Heart right ventricle (tissue), 16 donors: ENCODE measurements around the gene MYCBP2. TPM values are rescaled to one million over a fixed set of nuclear protein-coding genes. Genes with fewer than 3 reads are reported as not detected.

Experiments used
- ATAC-seq, 8 donors: fragments of 200-7000 bp; cut with Tn5 transposase; one replicate each; pipeline ENCODE4 v1.9.1; 2020; ENCODE audit warnings: mild to moderate bottlenecking in 8 of 8, moderate library complexity in 8 of 8, moderate number of reproducible peaks in 1 of 8
- DNase-seq, 2 donors: peaks; one replicate each; pipeline ENCODE4 v3.0.0-alpha.2; 2020
- H3K27ac ChIP-seq, 10 donors: fragments of 200-600 bp; sonication (generic) in 2 of 10; one replicate each; pipeline versions ENCODE4 v1.5.0 to v1.8.0; 2020 to 2022; ENCODE audit warnings: mild to moderate bottlenecking in 3 of 10
- H3K27me3 ChIP-seq, 7 donors: fragments of 200-600 bp; one replicate each; pipeline ENCODE4 v1.8.0; 2021 to 2022; ENCODE audit warnings: mild to moderate bottlenecking in 2 of 7
- H3K36me3 ChIP-seq, 9 donors: fragments of 200-600 bp; sonication (generic) in 1 of 9; one replicate each; pipeline versions ENCODE4 v1.5.0 to v1.8.0; 2020 to 2022; ENCODE audit warnings: mild to moderate bottlenecking in 2 of 9
- H3K4me1 ChIP-seq, 9 donors: fragments of 200-600 bp; sonication (generic) in 1 of 9; one replicate each; pipeline versions ENCODE4 v1.5.0 to v1.8.0; 2020 to 2022; ENCODE audit warnings: mild to moderate bottlenecking in 4 of 9
- H3K4me3 ChIP-seq, 10 donors: fragments of 200-600 bp; sonication (generic) in 2 of 10; one replicate each; pipeline versions ENCODE4 v1.5.0 to v1.8.0; 2020 to 2022; ENCODE audit warnings: mild to moderate bottlenecking in 7 of 10, moderate library complexity in 2 of 10
- H3K9me3 ChIP-seq, 11 donors: fragments of 200-600 bp in 10 of 11; sonication (generic) in 2 of 11; one replicate each; pipeline versions ENCODE4 v1.5.0 to v1.8.0; 2013 to 2022; ENCODE audit warnings: mild to moderate bottlenecking in 2 of 11, control low read depth in 1 of 11, moderate library complexity in 1 of 11
- WGBS, 2 donors: extraction: QIAGEN DNeasy Blood & Tissue Kit; methylation state at CpG; one replicate each; pipeline ENCODE4 v1.1.7; 2013; ENCODE audit warnings: inconsistent platforms in 1 of 2; 5-methylcytosine and 5-hydroxymethylcytosine counted together
- intact Hi-C, 10 donors: fragments of 100-400 bp; cut with DNase I; formaldehyde crosslinking; loops; one replicate each; pipeline versions ENCODE4 v1.11.1 to v1.14.2; 2022
- polyA plus RNA-seq, 2 donors: library from polyadenylated mRNA; stranded (reverse); fragments of 200-250 nt; gene quantifications; one replicate each; pipeline ENCODE4 v1.2.3, GENCODE V29; 2013
- total RNA-seq, 10 donors: library from RNA; stranded (reverse); fragmentation: NEBNext Ultra II Directional in 3 of 10; extraction: Animal tissue kit (Norgen Biotek cat#: 25700) in 3 of 10; gene quantifications; one replicate each; pipeline versions ENCODE4 v1.2.1 to v1.2.4, GENCODE V29; 2021 to 2023
- TF ChIP-seq, protein P1 (sequence below), 9 donors: fragments of 200-600 bp; sonication (generic) in 2 of 9; IDR thresholded peaks; one replicate each; pipeline versions ENCODE4 v1.5.0 to v1.8.0; 2021 to 2022; ENCODE audit warnings: antibody characterized with exemption in 9 of 9, mild to moderate bottlenecking in 5 of 9, moderate library complexity in 1 of 9
- donor health status: Arrhythmogenic right ventricular cardiomyopathy.
- donor health status: ischemic (EF 13 %, LVEDD 7.1; RV severe dilation, severe dysfunction).
- donor health status: healthy with polysubstance abuse.
- donor health status: DM: no; HTN: yes; CAD: no.
- donor health status: DM: no; HTN: no; CAD: no.
- donor health status: ischemic (EF 25% LVEDD 6.9; RV normal size, moderate dysfunction).
- donor health status: ischemic (EF 25% LVEDD 5.7; RV mildly dilated, moderate dysfunction).
- donor health status: healthy.
- donor health status: DM: yes; HTN: yes; CAD: no.
- donor health status: Ischemic cardiomyopathy.
- donor health status: ischemic (EF 35%, LVEDD 5.7; RV mildly dilated, moderate dysfunction).
- donor health status: nonischemic (EF 11% LVEDD 7.7; RV severe dilation, severe dysfunction).
- donor health status: DM: yes; HTN: yes; CAD: no.
- donor health status: PGD.
- donor health status: ischemic (EF 29% LVEDD 5.4; RV normal size, mild dysfunction).
- donor health status: nonischemic (EF 23%, LVEDD 6.1; RV moderate dilation, normal function).

The MYCBP2 gene
- total and polyA plus RNA-seq, 12 donors: 18.6 to 70.7 (median 52.4) TPM

DNA sequence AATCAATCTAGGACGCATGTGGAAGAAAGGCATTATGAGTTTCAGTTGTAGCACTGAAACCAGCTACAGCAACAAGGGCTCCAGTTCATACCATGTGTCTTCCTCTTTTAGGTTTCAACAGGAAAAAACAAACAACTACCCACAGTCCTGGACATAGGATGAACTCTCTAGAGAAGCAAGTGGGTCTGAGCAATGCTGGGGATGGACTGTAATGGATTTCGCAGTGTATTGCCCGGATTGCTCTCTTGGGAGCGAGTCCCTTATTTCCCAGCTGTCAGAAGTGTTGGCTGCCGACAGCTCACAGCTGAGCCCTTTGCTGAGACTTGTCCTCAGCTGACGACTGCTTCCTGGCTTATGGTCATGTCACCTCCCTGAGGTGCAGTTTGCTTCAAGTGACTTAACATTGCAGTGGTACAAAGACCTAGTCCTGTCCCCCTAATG is 12.1 kb upstream of the MYCBP2 start:
- WGBS, 2 donors: 33 to 39% methylated on average over 6 of the region's 6 CpGs
- H3K4me1 ChIP-seq: peaks cover 0 to 15% (median 4%) of the 10 kb centered on the region in 9 donors
- ATAC-seq (peak in 6 of 8 donors; percentile 41 to 64 (median 53)), DNase-seq (no peak)
- H3K27me3 ChIP-seq: peaks cover 0 to 5% (median 0%) of the 10 kb centered on the region in 7 donors
- TF ChIP-seq, protein P1, sequence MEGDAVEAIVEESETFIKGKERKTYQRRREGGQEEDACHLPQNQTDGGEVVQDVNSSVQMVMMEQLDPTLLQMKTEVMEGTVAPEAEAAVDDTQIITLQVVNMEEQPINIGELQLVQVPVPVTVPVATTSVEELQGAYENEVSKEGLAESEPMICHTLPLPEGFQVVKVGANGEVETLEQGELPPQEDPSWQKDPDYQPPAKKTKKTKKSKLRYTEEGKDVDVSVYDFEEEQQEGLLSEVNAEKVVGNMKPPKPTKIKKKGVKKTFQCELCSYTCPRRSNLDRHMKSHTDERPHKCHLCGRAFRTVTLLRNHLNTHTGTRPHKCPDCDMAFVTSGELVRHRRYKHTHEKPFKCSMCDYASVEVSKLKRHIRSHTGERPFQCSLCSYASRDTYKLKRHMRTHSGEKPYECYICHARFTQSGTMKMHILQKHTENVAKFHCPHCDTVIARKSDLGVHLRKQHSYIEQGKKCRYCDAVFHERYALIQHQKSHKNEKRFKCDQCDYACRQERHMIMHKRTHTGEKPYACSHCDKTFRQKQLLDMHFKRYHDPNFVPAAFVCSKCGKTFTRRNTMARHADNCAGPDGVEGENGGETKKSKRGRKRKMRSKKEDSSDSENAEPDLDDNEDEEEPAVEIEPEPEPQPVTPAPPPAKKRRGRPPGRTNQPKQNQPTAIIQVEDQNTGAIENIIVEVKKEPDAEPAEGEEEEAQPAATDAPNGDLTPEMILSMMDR (IDR thresholded peaks at IDR 0.05): no peak
- H3K27ac ChIP-seq: peak overlapping the region in 1 of 10 donors; percentile 13
- H3K4me3 ChIP-seq: no peak overlapping the region
- intact Hi-C loops: no loop called here
- H3K36me3 ChIP-seq: no peaks in the 10 kb centered on the region
- no peaks in the 10 kb centered on the region for H3K9me3 ChIP-seq

DNA sequence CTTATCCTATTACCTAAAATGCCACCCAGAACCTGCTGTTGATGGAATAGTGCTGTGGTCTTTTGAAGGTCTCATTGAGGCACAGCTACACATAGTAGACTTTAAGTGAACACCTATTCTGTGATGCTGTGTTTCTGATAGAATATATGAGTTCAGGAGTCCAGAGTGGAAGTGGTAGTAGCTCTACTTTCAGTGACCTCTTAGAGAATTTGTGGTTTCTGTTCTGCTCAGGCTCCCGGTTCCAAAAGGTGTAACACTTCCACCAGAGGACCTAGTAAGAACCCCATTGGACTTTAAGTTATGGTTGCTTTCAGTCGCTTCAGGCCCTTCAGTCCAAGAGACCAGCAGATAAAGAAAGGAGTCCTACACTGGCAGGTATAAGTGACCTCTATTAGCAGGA is 11.4 kb upstream of the MYCBP2 start:
- Histone ChIP-seq H3K36me3 (no peaks in the 10 kb centered on the region), H3K27ac (no peak overlapping the region)
- TF ChIP-seq, protein P1 (IDR thresholded peaks at IDR 0.05): no peak

DNA sequence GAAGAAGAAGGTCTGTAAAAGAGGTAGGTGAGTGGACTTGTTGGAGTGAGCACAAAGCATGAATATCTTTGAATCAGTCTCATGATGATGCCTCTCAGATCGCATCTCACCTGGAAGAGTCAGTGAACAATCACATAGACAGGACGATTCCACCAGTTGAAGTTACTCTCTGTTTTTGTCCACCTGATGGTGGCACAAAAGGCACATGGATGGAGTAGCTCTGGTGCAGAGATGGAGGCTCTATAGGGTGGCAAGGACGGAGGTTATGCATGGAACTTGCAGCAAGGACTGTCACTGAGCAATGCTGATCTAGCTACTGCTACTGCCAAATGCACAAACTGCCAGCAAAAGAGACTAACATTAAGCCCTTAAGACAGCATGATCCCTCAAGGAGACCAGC is 10.3 kb upstream of the MYCBP2 start:
- no peak for ATAC-seq
- intact Hi-C loops: no loop called here

More for the DNA sequence above, 11.4 kb upstream of the MYCBP2 start:
- Histone ChIP-seq H3K4me3 (no peak overlapping the region), H3K27me3 (peaks cover 0 to 5% (median 0%) of the 10 kb centered on the region in 7 donors), H3K4me1 (peaks cover 0 to 19% (median 4%) of the 10 kb centered on the region in 9 donors), H3K9me3 (no peaks in the 10 kb centered on the region)
- DNase-seq (no peak), ATAC-seq (no peak)
- intact Hi-C loops: no loop called here
- WGBS, 2 donors: 93% methylated on average over 2 of the region's 2 CpGs

DNA sequence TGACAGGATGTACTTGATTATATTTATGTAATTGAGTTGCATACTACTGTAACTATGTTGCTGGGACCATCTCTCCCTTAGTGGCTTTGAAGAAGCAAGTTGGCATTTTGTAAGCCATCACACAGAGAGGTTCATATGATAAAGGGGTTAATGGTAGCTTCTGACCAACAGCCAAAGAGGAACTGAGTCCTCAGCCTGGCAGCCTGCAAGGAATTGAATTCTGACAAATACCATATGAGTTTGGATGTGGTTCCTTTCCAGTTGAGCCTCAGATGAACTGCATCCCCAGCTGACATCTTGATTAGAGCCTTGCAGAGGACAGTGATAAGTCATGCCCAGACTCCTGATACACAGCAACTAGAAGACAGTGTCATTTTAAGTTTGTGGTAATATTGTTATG is 8.6 kb upstream of the MYCBP2 start:
- no peak for DNase-seq
- Histone ChIP-seq H3K27me3 (peaks cover 0 to 5% (median 0%) of the 10 kb centered on the region in 7 donors), H3K9me3 (no peaks in the 10 kb centered on the region), H3K27ac (no peak overlapping the region), H3K4me3 (no peak overlapping the region), H3K36me3 (no peaks in the 10 kb centered on the region), H3K4me1 (peaks cover 0 to 22% (median 4%) of the 10 kb centered on the region in 9 donors)
- TF ChIP-seq, protein P1 (IDR thresholded peaks at IDR 0.05): no peak
- ATAC-seq: no peak
- intact Hi-C loops: no loop called here

More for the DNA sequence above, 10.3 kb upstream of the MYCBP2 start:
- no peak for DNase-seq
- H3K4me3 ChIP-seq: no peak overlapping the region
- H3K36me3 ChIP-seq: no peaks in the 10 kb centered on the region
- H3K4me1 ChIP-seq: peaks cover 0 to 19% (median 4%) of the 10 kb centered on the region in 9 donors
- WGBS, 2 donors: 85 to 90% methylated on average over 3 of the region's 3 CpGs
- peaks cover 0 to 5% (median 0%) of the 10 kb centered on the region in 7 donors for H3K27me3 ChIP-seq
- no peaks in the 10 kb centered on the region for H3K9me3 ChIP-seq
- TF ChIP-seq, protein P1 (IDR thresholded peaks at IDR 0.05): no peak
- H3K27ac ChIP-seq: no peak overlapping the region
